ENCODE measurements around the gene PREX1. TPM values are rescaled to one million over a fixed set of nuclear protein-coding genes. Genes with fewer than 3 reads are reported as not detected.

The PREX1 gene
- total and polyA plus RNA-seq, 4 donors: 29.5 to 121 (median 69.3) TPM

- peaks cover 0 to 5% (median 0%) of the 10 kb centered on the region in 4 donors for H3K9me3 ChIP-seq (ENCODE audit: control insufficient read depth in 4 of 4, insufficient read depth in 3 of 4, low read length in 3 of 4)
- DNase-seq (no peak), ATAC-seq (ENCODE audit: insufficient read depth, low FRiP score) (no peak)
- H3K27ac ChIP-seq (ENCODE audit: low read depth in 1 of 2, low read length in 1 of 2): no peak overlapping the region
- 80 to 85% methylated on average over 14 of the region's 14 CpGs for WGBS, 2 donors
- H3K4me1 ChIP-seq (ENCODE audit: control insufficient read depth in 5 of 5, insufficient read depth in 5 of 5, low read length in 5 of 5): no peaks in the 10 kb centered on the region
- peaks cover 0 to 33% (median 0%) of the 10 kb centered on the region in 4 donors for H3K36me3 ChIP-seq (ENCODE audit: control insufficient read depth in 4 of 4, insufficient read depth in 4 of 4, low read length in 4 of 4)
- no peak overlapping the region for H3K9ac ChIP-seq (ENCODE audit: insufficient read depth in 1 of 2, low read length in 2 of 2)
- peaks cover 0 to 4% (median 0%) of the 10 kb centered on the region in 3 donors for H3K27me3 ChIP-seq (ENCODE audit: control insufficient read depth in 3 of 3, insufficient read depth in 3 of 3, low read length in 2 of 3)
- H3K4me3 ChIP-seq: no peak overlapping the region
- no peak for TF ChIP-seq CTCF (IDR thresholded peaks at IDR 0.05; ENCODE audit: control extremely low read depth, extremely low read depth)
Measured at GRCh38 chr20:48661575-48662455, 166.0 kb downstream of the PREX1 start.

- Histone ChIP-seq H3K27ac (ENCODE audit: low read depth in 1 of 2, low read length in 1 of 2) (no peak overlapping the region), H3K27me3 (ENCODE audit: control insufficient read depth in 3 of 3, insufficient read depth in 3 of 3, low read length in 2 of 3) (peaks cover 0 to 6% (median 0%) of the 10 kb centered on the region in 3 donors), H3K9me3 (ENCODE audit: control insufficient read depth in 4 of 4, insufficient read depth in 3 of 4, low read length in 3 of 4) (peaks cover 0 to 5% (median 0%) of the 10 kb centered on the region in 4 donors), H3K9ac (ENCODE audit: insufficient read depth in 1 of 2, low read length in 2 of 2) (no peak overlapping the region), H3K4me3 (no peak overlapping the region), H3K36me3 (ENCODE audit: control insufficient read depth in 4 of 4, insufficient read depth in 4 of 4, low read length in 4 of 4) (peaks cover 0 to 34% (median 0%) of the 10 kb centered on the region in 4 donors), H3K4me1 (ENCODE audit: control insufficient read depth in 5 of 5, insufficient read depth in 5 of 5, low read length in 5 of 5) (no peaks in the 10 kb centered on the region)
- DNase-seq (no peak), ATAC-seq (ENCODE audit: insufficient read depth, low FRiP score) (no peak)
- WGBS, 2 donors: 95 to 98% methylated on average over 9 of the region's 9 CpGs
- no peak for TF ChIP-seq CTCF (IDR thresholded peaks at IDR 0.05; ENCODE audit: control extremely low read depth, extremely low read depth)
Measured at GRCh38 chr20:48660788-48661187, 167.0 kb downstream of the PREX1 start.

- TF ChIP-seq CTCF (IDR thresholded peaks at IDR 0.05; ENCODE audit: control extremely low read depth, extremely low read depth): no peak
- peaks cover 0 to 5% (median 0%) of the 10 kb centered on the region in 4 donors for H3K9me3 ChIP-seq (ENCODE audit: control insufficient read depth in 4 of 4, insufficient read depth in 3 of 4, low read length in 3 of 4)
- H3K36me3 ChIP-seq (ENCODE audit: control insufficient read depth in 4 of 4, insufficient read depth in 4 of 4, low read length in 4 of 4): peaks cover 0 to 39% (median 0%) of the 10 kb centered on the region in 4 donors
- H3K27ac ChIP-seq (ENCODE audit: low read depth in 1 of 2, low read length in 1 of 2): peak overlapping the region in 1 of 2 donors; percentile 10
- H3K4me3 ChIP-seq: no peak overlapping the region
- H3K27me3 ChIP-seq (ENCODE audit: control insufficient read depth in 3 of 3, insufficient read depth in 3 of 3, low read length in 2 of 3): peaks cover 0 to 14% (median 0%) of the 10 kb centered on the region in 3 donors
- WGBS, 2 donors: 72 to 84% methylated on average over 8 of the region's 8 CpGs
- DNase-seq (no peak), ATAC-seq (ENCODE audit: insufficient read depth, low FRiP score) (no peak)
- H3K9ac ChIP-seq (ENCODE audit: insufficient read depth in 1 of 2, low read length in 2 of 2): no peak overlapping the region
- H3K4me1 ChIP-seq (ENCODE audit: control insufficient read depth in 5 of 5, insufficient read depth in 5 of 5, low read length in 5 of 5): no peaks in the 10 kb centered on the region
Measured at GRCh38 chr20:48659858-48660257, 167.9 kb downstream of the PREX1 start.

Measured in lung (tissue), 12 donors.